GM12878 (cell line): ENCODE results near the gene PTPRB. TPM values are rescaled to one million over a fixed set of nuclear protein-coding genes. Genes with fewer than 3 reads are reported as not detected.

ENCODE experiments used
- ATAC-seq: fragments of 200-7000 bp; cut with Tn5 transposase; 3 replicates; pipeline ENCODE4 v1.9.1; 2020; ENCODE audit warnings: mild to moderate bottlenecking, moderate library complexity
- BruUV-seq: library from RNA; stranded (reverse); fragments of 400-500 nt; replicated peaks from 2 replicates; lab custom pipeline; 2021; lab: Mats Ljungman, UMichigan
- CTCF ChIA-PET: fragments of 300-600 bp; sonication (Branson Sonifier 250); formaldehyde crosslinking; extraction: SDS; loops from one replicate; lab custom pipeline; 2021; ENCODE audit warnings: inconsistent platforms; lab: Yijun Ruan, JAX
- POLR2A ChIA-PET: fragments of 350-600 bp; formaldehyde crosslinking; extraction: SDS; loops from one replicate; lab custom pipeline; 2021; ENCODE audit warnings: inconsistent platforms; lab: Charles Lee
- RAD21 ChIA-PET: fragments of 300-600 bp; sonication (Branson Sonifier 250); formaldehyde crosslinking; loops from one replicate; lab custom pipeline; 2023; ENCODE audit warnings: antibody characterized with exemption; ENCODE audit not compliant: unreplicated experiment; lab: Charles Lee
- SMC1A ChIA-PET: fragments of 300-600 bp; sonication (Branson Sonifier 250); formaldehyde crosslinking; loops from one replicate; lab custom pipeline; 2023; ENCODE audit not compliant: unreplicated experiment, uncharacterized antibody; lab: Charles Lee
- DNase-seq: peaks from one replicate; pipeline ENCODE4 v3.0.0-alpha.2; 2011; ENCODE audit warnings: low read depth, low spot score
- FAIRE-seq: peaks from 3 replicates; lab custom pipeline; 2011; peaks lifted over from hg19 to GRCh38; lab: Jason Lieb, UNC
- H2AFZ ChIP-seq: 2 replicates; pipeline ENCODE4 v1.6.0; 2011; ENCODE audit warnings: low read depth, low read length, control low read depth; ENCODE audit not compliant: control insufficient read depth
- H3K27ac ChIP-seq: 2 replicates; pipeline ENCODE4 v1.5.1; 2011; ENCODE audit warnings: control low read depth; ENCODE audit not compliant: control insufficient read depth, insufficient read depth
- H3K27me3 ChIP-seq, 2 experiments: replicated peaks in 1 of 2; 2 replicates each; pipeline versions ENCODE4 v1.6.0 to v1.6.1; 2011; ENCODE audit warnings: low read length in 1 of 2; ENCODE audit not compliant: control insufficient read depth in 2 of 2, insufficient read depth in 2 of 2
- H3K36me3 ChIP-seq, 2 experiments: 2 replicates each; pipeline ENCODE4 v1.5.1; 2011; ENCODE audit warnings: low read length in 1 of 2; ENCODE audit not compliant: control insufficient read depth in 2 of 2, insufficient read depth in 2 of 2
- H3K4me1 ChIP-seq: 2 replicates; pipeline ENCODE4 v1.6.1; 2011; ENCODE audit warnings: mild to moderate bottlenecking, low read length, moderate library complexity, mixed read lengths; ENCODE audit not compliant: control insufficient read depth, insufficient read depth
- H3K4me2 ChIP-seq: 2 replicates; pipeline ENCODE4 v1.6.0; 2011; ENCODE audit warnings: control low read depth; ENCODE audit not compliant: control insufficient read depth, insufficient read depth
- H3K4me3 ChIP-seq: fragments of 200-600 bp; sonication (generic); 2 replicates; pipeline ENCODE4 v1.5.1; 2016
- H3K79me2 ChIP-seq: 2 replicates; pipeline ENCODE4 v1.6.0; 2011; ENCODE audit warnings: low read length; ENCODE audit not compliant: control insufficient read depth, insufficient read depth
- H3K9ac ChIP-seq: 2 replicates; pipeline ENCODE4 v1.8.0; 2011; ENCODE audit warnings: low read length, control low read depth, mixed read lengths; ENCODE audit not compliant: control insufficient read depth, insufficient read depth
- H3K9me3 ChIP-seq: replicated peaks from 3 replicates; pipeline ENCODE4 v1.5.1; 2011; ENCODE audit warnings: mild to moderate bottlenecking, low read length; ENCODE audit not compliant: control insufficient read depth, insufficient read depth
- H4K20me1 ChIP-seq: 2 replicates; pipeline ENCODE4 v1.6.0; 2011; ENCODE audit not compliant: control insufficient read depth, insufficient read depth
- BRCA1 ChIP-seq: IDR thresholded peaks from 2 replicates; pipeline ENCODE4 v1.6.1; 2011; ENCODE audit warnings: low read depth, low read length, improper control_type of control experiment
- CREM ChIP-seq: IDR thresholded peaks from 2 replicates; pipeline ENCODE4 v1.6.1; 2014; ENCODE audit warnings: antibody characterized with exemption, low read depth
- MEF2A ChIP-seq: IDR thresholded peaks from 2 replicates; pipeline ENCODE4 v1.6.1; 2011; ENCODE audit warnings: low read depth, mild to moderate bottlenecking, low read length, moderate library complexity; ENCODE audit not compliant: insufficient read depth
- TAF1 ChIP-seq: IDR thresholded peaks from 2 replicates; pipeline ENCODE4 v1.6.1; 2011; ENCODE audit warnings: mild to moderate bottlenecking, low read depth, low read length, borderline replicate concordance
- TARDBP ChIP-seq: IDR thresholded peaks from 2 replicates; pipeline ENCODE4 v1.6.1; 2016; ENCODE audit warnings: borderline replicate concordance
- WRNIP1 ChIP-seq: IDR thresholded peaks from 2 replicates; pipeline ENCODE4 v1.6.1; 2011; ENCODE audit warnings: low read depth, low read length, improper control_type of control experiment, borderline replicate concordance
- ZNF217 ChIP-seq: fragments of 450-650 bp; IDR thresholded peaks from 2 replicates; pipeline ENCODE4 v1.6.1; 2017; ENCODE audit warnings: antibody characterized with exemption, mild to moderate bottlenecking
- WGBS: methylation state at CpG from one replicate; pipeline ENCODE4 v1.1.6; 2016; ENCODE audit warnings: low lambda C conversion rate; ENCODE audit not compliant: insufficient replicate concordance, insufficient coverage; ENCODE audit errors: missing lambda C conversion rate; 5-methylcytosine and 5-hydroxymethylcytosine counted together
- in situ Hi-C: fragments of 300-500 bp; cut with MboI; formaldehyde crosslinking; loops from 9 replicates; pipeline ENCODE4 v1.14.3; 2018; ENCODE audit warnings: mixed read lengths
- intact Hi-C: fragments of 100-400 bp; cut with micrococcal nuclease; formaldehyde crosslinking; loops from one replicate; pipeline ENCODE4 v1.14.2; 2022; ENCODE audit not compliant: unreplicated experiment
- polyA plus RNA-seq, 11 experiments: library from polyadenylated mRNA; depleted of rRNA in 4 of 11; unstranded in 6 of 11; stranded (reverse) in 5 of 11; fragments of >200 nt; fragmentation: Nextera tagmentation in 4 of 11; fragmentation: Illumina TruSeq in 1 of 11; extraction: Ambion mirVana in 4 of 11; extraction: Trizol in 1 of 11; gene quantifications; 1 replicate in 1 of 11; 2 replicates in 10 of 11; pipeline versions ENCODE4 v1.2.1 to v1.2.3, GENCODE V29; 2011 to 2016; ENCODE audit warnings: inconsistent platforms in 2 of 11, missing spikeins in 2 of 11, low read depth in 1 of 11
- total RNA-seq, 4 experiments: library from RNA; depleted of rRNA in 3 of 4; stranded (reverse); fragments of >200 nt in 3 of 4; fragmentation: Illumina TruSeq in 1 of 4; extraction: Trizol in 1 of 4; gene quantifications; 2 replicates each; pipeline versions ENCODE4 v1.2.1 to v1.2.3, GENCODE V29; 2013 to 2021
- TF ChIP-seq, protein P1 (sequence below): IDR thresholded peaks from 2 replicates; pipeline ENCODE4 v1.6.1; 2012; ENCODE audit warnings: mild to moderate bottlenecking, low read depth, low read length

The PTPRB gene
- total and polyA plus RNA-seq, 10 of the 15 experiments (the other 5 are each of a cell fraction or from before 2014, with no cell fraction given) = 0.03 to 0.35 (median 0.05) TPM

DNA sequence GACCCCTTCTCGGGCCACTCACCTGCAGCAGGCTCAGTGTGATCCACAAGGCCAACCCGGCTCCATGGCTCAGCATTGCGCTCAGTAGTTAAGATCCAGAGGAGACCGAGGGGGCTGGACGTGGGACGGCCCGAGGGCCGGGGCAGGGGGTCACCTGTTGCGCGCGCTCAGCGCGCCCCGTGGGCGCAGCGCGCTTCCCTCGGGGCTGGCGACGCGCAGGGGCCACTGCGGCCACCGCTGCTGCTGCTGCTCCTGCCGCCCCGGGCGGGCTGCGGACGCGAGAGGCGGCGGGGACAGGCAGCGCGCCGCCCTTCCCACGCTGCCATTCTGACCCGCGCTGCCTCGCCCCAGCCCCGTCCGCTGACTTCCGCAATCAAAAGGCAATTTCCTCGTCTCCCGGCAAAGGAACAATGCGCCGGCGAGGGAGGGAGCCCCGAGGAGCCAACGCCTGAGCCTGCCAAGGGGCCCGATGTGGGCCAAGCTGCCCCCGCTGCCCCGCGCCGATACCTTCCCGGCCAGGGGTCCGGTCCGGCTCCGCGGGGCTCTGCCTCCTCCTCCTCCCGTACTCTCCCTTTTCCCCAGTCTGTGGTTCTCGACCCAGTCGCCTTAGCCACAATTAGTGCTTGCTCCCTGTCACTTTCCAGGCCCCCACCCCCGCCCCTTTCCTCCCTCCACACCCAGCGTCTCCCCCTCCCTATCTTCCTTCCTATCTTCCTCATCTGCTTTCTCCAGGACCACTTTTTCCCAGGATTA is 27.3 kb downstream of the PTPRB start:
- TF ChIP-seq WRNIP1 = no peak
- no peak for TF ChIP-seq TARDBP
- no peak for TF ChIP-seq ZNF217
- TF ChIP-seq BRCA1 = no peak
- TF ChIP-seq, protein P1, sequence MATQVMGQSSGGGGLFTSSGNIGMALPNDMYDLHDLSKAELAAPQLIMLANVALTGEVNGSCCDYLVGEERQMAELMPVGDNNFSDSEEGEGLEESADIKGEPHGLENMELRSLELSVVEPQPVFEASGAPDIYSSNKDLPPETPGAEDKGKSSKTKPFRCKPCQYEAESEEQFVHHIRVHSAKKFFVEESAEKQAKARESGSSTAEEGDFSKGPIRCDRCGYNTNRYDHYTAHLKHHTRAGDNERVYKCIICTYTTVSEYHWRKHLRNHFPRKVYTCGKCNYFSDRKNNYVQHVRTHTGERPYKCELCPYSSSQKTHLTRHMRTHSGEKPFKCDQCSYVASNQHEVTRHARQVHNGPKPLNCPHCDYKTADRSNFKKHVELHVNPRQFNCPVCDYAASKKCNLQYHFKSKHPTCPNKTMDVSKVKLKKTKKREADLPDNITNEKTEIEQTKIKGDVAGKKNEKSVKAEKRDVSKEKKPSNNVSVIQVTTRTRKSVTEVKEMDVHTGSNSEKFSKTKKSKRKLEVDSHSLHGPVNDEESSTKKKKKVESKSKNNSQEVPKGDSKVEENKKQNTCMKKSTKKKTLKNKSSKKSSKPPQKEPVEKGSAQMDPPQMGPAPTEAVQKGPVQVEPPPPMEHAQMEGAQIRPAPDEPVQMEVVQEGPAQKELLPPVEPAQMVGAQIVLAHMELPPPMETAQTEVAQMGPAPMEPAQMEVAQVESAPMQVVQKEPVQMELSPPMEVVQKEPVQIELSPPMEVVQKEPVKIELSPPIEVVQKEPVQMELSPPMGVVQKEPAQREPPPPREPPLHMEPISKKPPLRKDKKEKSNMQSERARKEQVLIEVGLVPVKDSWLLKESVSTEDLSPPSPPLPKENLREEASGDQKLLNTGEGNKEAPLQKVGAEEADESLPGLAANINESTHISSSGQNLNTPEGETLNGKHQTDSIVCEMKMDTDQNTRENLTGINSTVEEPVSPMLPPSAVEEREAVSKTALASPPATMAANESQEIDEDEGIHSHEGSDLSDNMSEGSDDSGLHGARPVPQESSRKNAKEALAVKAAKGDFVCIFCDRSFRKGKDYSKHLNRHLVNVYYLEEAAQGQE = no peak
- TF ChIP-seq CREM = no peak
- TF ChIP-seq TAF1 = no peak
- no peak for TF ChIP-seq MEF2A
- ChIA-PET SMC1A (no interaction called here), RAD21 (no interaction called here), CTCF (no interaction called here), POLR2A (no interaction called here)
- no peaks in the 10 kb centered on the region for H3K4me1 ChIP-seq
- H3K79me2 ChIP-seq = no peaks in the 10 kb centered on the region
- H3K36me3 ChIP-seq = no peaks in the 10 kb centered on the region
- no peaks in the 10 kb centered on the region for H4K20me1 ChIP-seq
- intact Hi-C loops = no loop called here
- H3K27me3 ChIP-seq = peaks cover 2% of the 10 kb centered on the region in 2 experiments; a peak in 3 of 4 replicates
- WGBS = 2% methylated on average over 35 of the region's 63 CpGs
- in situ Hi-C loops = no loop called here
- no peak overlapping the region for H3K9ac ChIP-seq
- no peak for DNase-seq
- no TSS peak for BruUV-seq
- no peak overlapping the region for H3K4me2 ChIP-seq
- H3K27ac ChIP-seq = no peak overlapping the region
- H2AFZ ChIP-seq = no peak overlapping the region
- H3K9me3 ChIP-seq = no peaks in the 10 kb centered on the region
- H3K4me3 ChIP-seq = no peak overlapping the region
- ATAC-seq = no peak
- FAIRE-seq = no peak
